Mesendoderm (in vitro differentiated cells): ENCODE data around the gene KLF7.

ENCODE experiments used
- DNase-seq: peaks from one replicate; pipeline ENCODE4 v3.0.0; 2013
- H2AK5ac ChIP-seq: 2 replicates; pipeline ENCODE4 v1.6.1; 2013; ENCODE audit warnings: low read length, inconsistent platforms
- H2BK120ac ChIP-seq: 2 replicates; pipeline ENCODE4 v1.6.1; 2013; ENCODE audit warnings: low read depth, mild to moderate bottlenecking, low read length, moderate library complexity, mixed read lengths
- H2BK15ac ChIP-seq: replicated peaks from 2 replicates; pipeline ENCODE4 v1.6.1; 2013; ENCODE audit warnings: low read depth, mild to moderate bottlenecking, moderate library complexity
- H2BK5ac ChIP-seq: 2 replicates; pipeline ENCODE4 v1.6.1; 2013; ENCODE audit warnings: low read length, inconsistent platforms
- H3K18ac ChIP-seq: 2 replicates; pipeline ENCODE4 v1.6.1; 2013; ENCODE audit warnings: mild to moderate bottlenecking, low read length, mixed read lengths
- H3K23ac ChIP-seq: one replicate; pipeline ENCODE4 v1.6.1; 2013; ENCODE audit warnings: low read length
- H3K27ac ChIP-seq: 2 replicates; pipeline ENCODE4 v1.5.1; 2013; ENCODE audit warnings: low read depth, mild to moderate bottlenecking, inconsistent platforms, low read length, moderate library complexity
- H3K27me3 ChIP-seq: 2 replicates; pipeline ENCODE4 v1.6.1; 2013; ENCODE audit warnings: low read length, control low read depth, mild to moderate bottlenecking, inconsistent platforms; ENCODE audit not compliant: insufficient read depth, poor library complexity
- H3K36me3 ChIP-seq: 2 replicates; pipeline ENCODE4 v1.6.1; 2013; ENCODE audit warnings: low read length, inconsistent platforms; ENCODE audit not compliant: control insufficient read depth, insufficient read depth
- H3K4ac ChIP-seq: one replicate; pipeline ENCODE4 v1.6.1; 2013; ENCODE audit warnings: low read depth, mild to moderate bottlenecking, low read length, moderate library complexity
- H3K4me1 ChIP-seq: 2 replicates; pipeline ENCODE4 v1.6.1; 2013; ENCODE audit warnings: low read depth, low read length, inconsistent platforms; ENCODE audit not compliant: control insufficient read depth
- H3K4me2 ChIP-seq: 2 replicates; pipeline ENCODE4 v1.6.1; 2013; ENCODE audit warnings: low read length
- H3K4me3 ChIP-seq: 2 replicates; pipeline ENCODE4 v1.5.1; 2013; ENCODE audit warnings: mild to moderate bottlenecking, low read length
- H3K56ac ChIP-seq: one replicate; pipeline ENCODE4 v1.6.1; 2013; ENCODE audit warnings: low read length
- H3K79me1 ChIP-seq: 2 replicates; pipeline ENCODE4 v1.6.1; 2013; ENCODE audit warnings: low read length, inconsistent platforms
- H3K79me2 ChIP-seq: 2 replicates; pipeline ENCODE4 v1.6.1; 2013; ENCODE audit warnings: mild to moderate bottlenecking, low read length; ENCODE audit not compliant: control insufficient read depth, insufficient read depth
- H3K9ac ChIP-seq: 2 replicates; pipeline ENCODE4 v1.6.1; 2013; ENCODE audit warnings: low read length, inconsistent platforms
- H4K5ac ChIP-seq: one replicate; pipeline ENCODE4 v1.6.1; 2013; ENCODE audit warnings: low read length
- H4K8ac ChIP-seq: one replicate; pipeline ENCODE4 v1.6.1; 2013; ENCODE audit warnings: low read depth, mild to moderate bottlenecking, control low read depth, low read length, moderate library complexity
- WGBS: extraction: QIAGEN DNeasy Blood & Tissue Kit; methylation state at CpG from one replicate; pipeline ENCODE4 v1.1.7; 2013; ENCODE audit warnings: low lambda C conversion rate, missing lambda C conversion rate; ENCODE audit not compliant: insufficient coverage; ENCODE audit errors: extremely low coverage; 5-methylcytosine and 5-hydroxymethylcytosine counted together

Gene KLF7

GRCh38 chr2:207156451-207157161 is 9.1 kb downstream of the KLF7 start:
- Histone ChIP-seq H3K56ac (peak overlapping the region; percentile 40), H3K4ac (no peak overlapping the region), H4K8ac (peak overlapping the region; percentile 84), H2BK120ac (no peak overlapping the region), H3K9ac (no peak overlapping the region), H2AK5ac (no peak overlapping the region), H3K18ac (no peak overlapping the region), H3K27ac (no peak overlapping the region), H3K4me2 (no peak overlapping the region), H3K4me1 (peaks cover 34% of the 10 kb centered on the region), H2BK15ac (no peak overlapping the region), H3K23ac (no peak overlapping the region), H3K79me2 (peaks cover 94% of the 10 kb centered on the region), H3K79me1 (peaks cover 6% of the 10 kb centered on the region), H2BK5ac (peak overlapping the region; percentile 2), H3K36me3 (no peaks in the 10 kb centered on the region), H3K27me3 (no peaks in the 10 kb centered on the region), H4K5ac (no peak overlapping the region), H3K4me3 (no peak overlapping the region)
- no peak for DNase-seq
- no CpG with 5 or more reads among the region's 5 CpGs for WGBS

GRCh38 chr2:207155516-207156444 is 10.0 kb downstream of the KLF7 start:
- Histone ChIP-seq H2BK120ac (no peak overlapping the region), H3K27me3 (no peaks in the 10 kb centered on the region), H3K9ac (no peak overlapping the region), H4K5ac (no peak overlapping the region), H2BK15ac (peak overlapping the region; percentile 46), H4K8ac (no peak overlapping the region), H3K27ac (peak overlapping the region; percentile 43), H3K36me3 (no peaks in the 10 kb centered on the region), H3K18ac (peak overlapping the region; percentile 62), H3K4me3 (no peak overlapping the region), H3K4me1 (peaks cover 35% of the 10 kb centered on the region), H2BK5ac (peak overlapping the region; percentile 2), H3K79me1 (peaks cover 6% of the 10 kb centered on the region), H3K23ac (no peak overlapping the region), H2AK5ac (no peak overlapping the region), H3K4me2 (no peak overlapping the region), H3K56ac (peak overlapping the region; percentile 40), H3K79me2 (peaks cover 91% of the 10 kb centered on the region), H3K4ac (no peak overlapping the region)
- DNase-seq = no peak
- WGBS = no CpG with 5 or more reads among the region's 11 CpGs

- H4K5ac ChIP-seq = no peak overlapping the region
- H2AK5ac ChIP-seq = peak overlapping the region; percentile 23
- no peak overlapping the region for H3K9ac ChIP-seq
- H3K18ac ChIP-seq = peak overlapping the region; percentile 62
- H4K8ac ChIP-seq = no peak overlapping the region
- H3K4me1 ChIP-seq = peaks cover 31% of the 10 kb centered on the region
- DNase-seq = peak; percentile 82
- H3K4ac ChIP-seq = peak overlapping the region; percentile 70
- H3K23ac ChIP-seq = no peak overlapping the region
- no peak overlapping the region for H3K4me2 ChIP-seq
- no peaks in the 10 kb centered on the region for H3K36me3 ChIP-seq
- H3K27me3 ChIP-seq = no peaks in the 10 kb centered on the region
- no peak overlapping the region for H3K4me3 ChIP-seq
- H3K27ac ChIP-seq = peak overlapping the region; percentile 43
- no CpG with 5 or more reads among the region's 4 CpGs for WGBS
- peak overlapping the region; percentile 21 for H2BK120ac ChIP-seq
- H2BK15ac ChIP-seq = peak overlapping the region; percentile 46
- H2BK5ac ChIP-seq = peak overlapping the region; percentile 47
- peaks cover 89% of the 10 kb centered on the region for H3K79me2 ChIP-seq
- peaks cover 4% of the 10 kb centered on the region for H3K79me1 ChIP-seq
- H3K56ac ChIP-seq = peak overlapping the region; percentile 8
These were observed 10.9 kb downstream of the KLF7 start for GRCh38 chr2:207154556-207155510.

- H3K56ac ChIP-seq = peak overlapping the region; percentile 61
- H2BK5ac ChIP-seq = no peak overlapping the region
- no peak overlapping the region for H3K23ac ChIP-seq
- H2AK5ac ChIP-seq = no peak overlapping the region
- no peak overlapping the region for H3K4me3 ChIP-seq
- DNase-seq = no peak
- H2BK15ac ChIP-seq = no peak overlapping the region
- peaks cover 33% of the 10 kb centered on the region for H3K4me1 ChIP-seq
- no peak overlapping the region for H4K8ac ChIP-seq
- no peak overlapping the region for H3K27ac ChIP-seq
- H3K4me2 ChIP-seq = no peak overlapping the region
- peaks cover 85% of the 10 kb centered on the region for H3K79me2 ChIP-seq
- peaks cover 1% of the 10 kb centered on the region for H3K79me1 ChIP-seq
- H3K36me3 ChIP-seq = no peaks in the 10 kb centered on the region
- peak overlapping the region; percentile 68 for H3K4ac ChIP-seq
- no peak overlapping the region for H3K9ac ChIP-seq
- WGBS = no CpG with 5 or more reads among the region's 1 CpG
- no peaks in the 10 kb centered on the region for H3K27me3 ChIP-seq
- no peak overlapping the region for H3K18ac ChIP-seq
- no peak overlapping the region for H4K5ac ChIP-seq
- no peak overlapping the region for H2BK120ac ChIP-seq
These were observed 12.3 kb downstream of the KLF7 start for GRCh38 chr2:207153266-207153975.

GRCh38 chr2:207151048-207151447 is 14.7 kb downstream of the KLF7 start:
- Histone ChIP-seq H3K27ac (peak overlapping the region; percentile 80), H3K18ac (peak overlapping the region; percentile 64), H3K23ac (no peak overlapping the region), H3K79me1 (peaks cover 9% of the 10 kb centered on the region), H2BK5ac (peak overlapping the region; percentile 14), H3K4me1 (peaks cover 30% of the 10 kb centered on the region), H3K4me2 (no peak overlapping the region), H2BK120ac (peak overlapping the region; percentile 92), H2BK15ac (peak overlapping the region; percentile 99), H4K8ac (no peak overlapping the region), H2AK5ac (peak overlapping the region; percentile 1), H3K79me2 (peaks cover 83% of the 10 kb centered on the region), H3K4ac (peak overlapping the region; percentile 89), H3K4me3 (no peak overlapping the region), H3K36me3 (no peaks in the 10 kb centered on the region), H3K27me3 (no peaks in the 10 kb centered on the region), H3K56ac (peak overlapping the region; percentile 77), H3K9ac (peak overlapping the region; percentile 38), H4K5ac (no peak overlapping the region)
- no peak for DNase-seq
- no CpG with 5 or more reads among the region's 6 CpGs for WGBS
